SU-DHL-6 (cell line): Measurements from ENCODE around the gene NPTXR.

Experiments used
- H2AFZ ChIP-seq: fragments of 200-600 bp; sonication (generic); 2 replicates; pipeline ENCODE4 v1.6.1; 2014; ENCODE audit warnings: low read depth, mild to moderate bottlenecking, moderate library complexity, mixed read lengths, antibody characterized with exemption, low read length; ENCODE audit not compliant: severe bottlenecking
- H3F3A ChIP-seq: fragments of 200-600 bp; shearing (Covaris generic); 2 replicates; pipeline ENCODE4 v1.6.0; 2016; ENCODE audit warnings: antibody characterized with exemption, mild to moderate bottlenecking; ENCODE audit not compliant: insufficient read depth
- H3K27ac ChIP-seq: fragments of 200-600 bp; sonication (generic); 2 replicates; pipeline ENCODE4 v1.5.1; 2016; ENCODE audit warnings: low read depth, mild to moderate bottlenecking, low read length, moderate library complexity, mixed read lengths
- H3K27me3 ChIP-seq: fragments of 200-600 bp; sonication (generic), shearing (Covaris generic); 2 replicates; pipeline ENCODE4 v1.6.0; 2014; ENCODE audit warnings: mild to moderate bottlenecking, low read length
- H3K36me3 ChIP-seq: fragments of 200-600 bp; sonication (generic); 2 replicates; pipeline ENCODE4 v1.6.1; 2014; ENCODE audit warnings: mild to moderate bottlenecking, low read length, mixed read lengths
- H3K4me2 ChIP-seq: fragments of 300-600, 200-600 bp; shearing (Covaris generic), sonication (generic); 2 replicates; pipeline ENCODE4 v1.6.0; 2014; ENCODE audit warnings: low read length, low read depth, mild to moderate bottlenecking; ENCODE audit not compliant: poor library complexity, severe bottlenecking
- H3K4me3 ChIP-seq: fragments of 200-600 bp; sonication (generic); 2 replicates; pipeline ENCODE4 v1.5.1; 2014; ENCODE audit warnings: antibody characterized with exemption, low read length, mild to moderate bottlenecking, mixed read lengths; ENCODE audit not compliant: insufficient read depth, poor library complexity, severe bottlenecking
- H3K79me2 ChIP-seq: fragments of 200-600 bp; sonication (generic); 2 replicates; pipeline ENCODE4 v1.6.1; 2014; ENCODE audit warnings: mild to moderate bottlenecking, low read length, moderate library complexity; ENCODE audit not compliant: insufficient read depth
- H3K9ac ChIP-seq: fragments of 200-600 bp; sonication (generic); 2 replicates; pipeline ENCODE4 v1.7.0; 2014; ENCODE audit warnings: mild to moderate bottlenecking, low read length
- H3K9me2 ChIP-seq: fragments of 200-600 bp; sonication (generic); replicated peaks from 2 replicates; pipeline ENCODE4 v1.6.1; 2014; ENCODE audit warnings: low read length; ENCODE audit not compliant: insufficient read depth
- H3K9me3 ChIP-seq: fragments of 200-600 bp; sonication (generic); 2 replicates; pipeline ENCODE4 v1.6.1; 2014; ENCODE audit warnings: low read length, mixed read lengths; ENCODE audit not compliant: insufficient read depth
- H4K20me1 ChIP-seq: fragments of 200-600 bp; sonication (generic); 2 replicates; pipeline ENCODE4 v1.6.1; 2014; ENCODE audit warnings: low read depth, mild to moderate bottlenecking, antibody characterized with exemption, low read length, moderate library complexity, mixed read lengths
- EZH2phosphoT487 ChIP-seq: fragments of 200-600 bp; sonication (generic), shearing (Covaris generic); conservative IDR thresholded peaks from 2 replicates; pipeline ENCODE4 v1.6.1; 2018; ENCODE audit warnings: mild to moderate bottlenecking, antibody characterized with exemption, low read length, moderate library complexity, mixed read lengths
- TF ChIP-seq, protein P1 (sequence below): fragments of 200-600 bp; sonication (generic); IDR thresholded peaks from one replicate; pipeline ENCODE4 v1.5.1; 2017; ENCODE audit warnings: antibody characterized with exemption, mild to moderate bottlenecking, low read length, moderate library complexity; ENCODE audit not compliant: insufficient read depth, poor library complexity, severe bottlenecking

The NPTXR gene

DNA sequence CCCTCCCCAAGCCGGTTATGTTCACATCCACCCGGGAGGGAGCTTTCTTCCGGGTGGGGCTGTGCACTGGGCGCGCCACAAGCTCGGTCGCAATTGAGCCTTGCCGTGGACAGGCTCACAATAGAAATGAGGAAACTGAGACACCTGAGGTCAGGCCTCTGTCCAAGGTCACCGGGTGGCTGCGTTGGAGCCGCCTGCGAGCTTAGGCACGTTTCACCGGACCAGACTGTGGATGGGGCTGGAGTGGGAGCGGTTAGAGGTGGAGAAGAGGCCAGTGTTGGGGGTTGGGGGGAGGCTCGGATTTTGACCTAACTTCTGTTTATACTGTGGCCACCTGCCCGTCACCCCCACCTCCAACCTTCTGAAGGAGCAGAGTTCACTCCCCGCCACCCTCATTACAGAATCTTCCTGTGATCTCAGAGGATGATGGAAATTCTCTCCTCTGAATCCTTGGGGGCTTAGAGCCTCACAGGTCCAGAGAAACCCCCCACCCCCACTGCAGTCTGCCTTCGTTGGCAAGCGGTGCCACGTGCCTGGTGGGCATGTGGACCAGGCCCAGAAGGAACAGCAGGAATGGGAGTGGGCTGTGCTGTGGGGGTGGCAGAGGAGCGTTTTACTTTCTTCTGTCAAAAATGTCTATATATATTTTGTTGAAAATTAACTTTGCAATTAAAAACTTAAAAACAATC, 631 bp upstream of the NPTXR start:
- Histone ChIP-seq H3K9ac (no peak overlapping the region), H3K27me3 (no peaks in the 10 kb centered on the region), H3K4me2 (no peak overlapping the region), H3K9me3 (no peaks in the 10 kb centered on the region), H3K9me2 (no peaks in the 10 kb centered on the region), H4K20me1 (no peaks in the 10 kb centered on the region), H3K27ac (no peak overlapping the region), H3F3A (no peaks in the 10 kb centered on the region), H3K79me2 (no peaks in the 10 kb centered on the region), H3K4me3 (no peak overlapping the region), H2AFZ (no peak overlapping the region), H3K36me3 (no peaks in the 10 kb centered on the region)
- TF ChIP-seq, protein P1, sequence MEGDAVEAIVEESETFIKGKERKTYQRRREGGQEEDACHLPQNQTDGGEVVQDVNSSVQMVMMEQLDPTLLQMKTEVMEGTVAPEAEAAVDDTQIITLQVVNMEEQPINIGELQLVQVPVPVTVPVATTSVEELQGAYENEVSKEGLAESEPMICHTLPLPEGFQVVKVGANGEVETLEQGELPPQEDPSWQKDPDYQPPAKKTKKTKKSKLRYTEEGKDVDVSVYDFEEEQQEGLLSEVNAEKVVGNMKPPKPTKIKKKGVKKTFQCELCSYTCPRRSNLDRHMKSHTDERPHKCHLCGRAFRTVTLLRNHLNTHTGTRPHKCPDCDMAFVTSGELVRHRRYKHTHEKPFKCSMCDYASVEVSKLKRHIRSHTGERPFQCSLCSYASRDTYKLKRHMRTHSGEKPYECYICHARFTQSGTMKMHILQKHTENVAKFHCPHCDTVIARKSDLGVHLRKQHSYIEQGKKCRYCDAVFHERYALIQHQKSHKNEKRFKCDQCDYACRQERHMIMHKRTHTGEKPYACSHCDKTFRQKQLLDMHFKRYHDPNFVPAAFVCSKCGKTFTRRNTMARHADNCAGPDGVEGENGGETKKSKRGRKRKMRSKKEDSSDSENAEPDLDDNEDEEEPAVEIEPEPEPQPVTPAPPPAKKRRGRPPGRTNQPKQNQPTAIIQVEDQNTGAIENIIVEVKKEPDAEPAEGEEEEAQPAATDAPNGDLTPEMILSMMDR, result no peak
- TF ChIP-seq EZH2phosphoT487, result no peak

GRCh38 chr22:38843201-38843656, 599 bp downstream of the NPTXR start:
- H3K9me3 ChIP-seq, result no peaks in the 10 kb centered on the region
- no peak overlapping the region for H3K4me2 ChIP-seq
- no peaks in the 10 kb centered on the region for H3K9me2 ChIP-seq
- no peak overlapping the region for H3K4me3 ChIP-seq
- H3K79me2 ChIP-seq, result no peaks in the 10 kb centered on the region
- H3K27ac ChIP-seq, result no peak overlapping the region
- H3F3A ChIP-seq, result no peaks in the 10 kb centered on the region
- no peaks in the 10 kb centered on the region for H4K20me1 ChIP-seq
- no peak overlapping the region for H2AFZ ChIP-seq
- no peaks in the 10 kb centered on the region for H3K27me3 ChIP-seq
- H3K36me3 ChIP-seq, result no peaks in the 10 kb centered on the region
- no peak overlapping the region for H3K9ac ChIP-seq
- no peak for TF ChIP-seq EZH2phosphoT487
- TF ChIP-seq, protein P1, result no peak

GRCh38 chr22:38842512-38843200, 1.2 kb downstream of the NPTXR start:
- Histone ChIP-seq H2AFZ (no peak overlapping the region), H3K27me3 (no peaks in the 10 kb centered on the region), H3F3A (no peaks in the 10 kb centered on the region), H3K9me3 (no peaks in the 10 kb centered on the region), H3K4me2 (no peak overlapping the region), H3K36me3 (no peaks in the 10 kb centered on the region), H3K9ac (no peak overlapping the region), H3K9me2 (no peaks in the 10 kb centered on the region), H3K4me3 (no peak overlapping the region), H4K20me1 (no peaks in the 10 kb centered on the region), H3K27ac (no peak overlapping the region), H3K79me2 (no peaks in the 10 kb centered on the region)
- TF ChIP-seq, protein P1, result no peak
- no peak for TF ChIP-seq EZH2phosphoT487
